Neural progenitor cell (in vitro differentiated cells): ENCODE results near the gene SLC44A1.

ENCODE experiments used
- CTCF ChIP-seq: fragments of 200-600 bp; sonication (generic); IDR thresholded peaks from 2 replicates; pipeline ENCODE4 v1.5.1; 2017; ENCODE audit warnings: antibody characterized with exemption, mild to moderate bottlenecking
- EZH2 ChIP-seq: fragments of 200-600 bp; sonication (generic); IDR thresholded peaks from 2 replicates; pipeline ENCODE4 v1.6.1; 2017; ENCODE audit warnings: antibody characterized with exemption, mild to moderate bottlenecking, moderate library complexity
- EZH2phosphoT487 ChIP-seq: fragments of 200-600 bp; sonication (generic); IDR thresholded peaks from 2 replicates; pipeline ENCODE4 v1.6.1; 2017; ENCODE audit warnings: antibody characterized with exemption

GRCh38 chr9:105307591-105308130 lies 63.2 kb downstream of the SLC44A1 start:
- TF ChIP-seq CTCF (no peak), EZH2 (no peak), EZH2phosphoT487 (no peak)
